Measurements from ENCODE around the gene FAM222A. TPM values are rescaled to one million over a fixed set of nuclear protein-coding genes. Genes with fewer than 3 reads are reported as not detected.
A peak's percentile ranks its signal among the peaks of the same experiment; 100 is the strongest.

The FAM222A gene
- total RNA-seq, 3 donors from 2014 or later, result 1.7 to 4.4 (median 3.5) TPM

DNA sequence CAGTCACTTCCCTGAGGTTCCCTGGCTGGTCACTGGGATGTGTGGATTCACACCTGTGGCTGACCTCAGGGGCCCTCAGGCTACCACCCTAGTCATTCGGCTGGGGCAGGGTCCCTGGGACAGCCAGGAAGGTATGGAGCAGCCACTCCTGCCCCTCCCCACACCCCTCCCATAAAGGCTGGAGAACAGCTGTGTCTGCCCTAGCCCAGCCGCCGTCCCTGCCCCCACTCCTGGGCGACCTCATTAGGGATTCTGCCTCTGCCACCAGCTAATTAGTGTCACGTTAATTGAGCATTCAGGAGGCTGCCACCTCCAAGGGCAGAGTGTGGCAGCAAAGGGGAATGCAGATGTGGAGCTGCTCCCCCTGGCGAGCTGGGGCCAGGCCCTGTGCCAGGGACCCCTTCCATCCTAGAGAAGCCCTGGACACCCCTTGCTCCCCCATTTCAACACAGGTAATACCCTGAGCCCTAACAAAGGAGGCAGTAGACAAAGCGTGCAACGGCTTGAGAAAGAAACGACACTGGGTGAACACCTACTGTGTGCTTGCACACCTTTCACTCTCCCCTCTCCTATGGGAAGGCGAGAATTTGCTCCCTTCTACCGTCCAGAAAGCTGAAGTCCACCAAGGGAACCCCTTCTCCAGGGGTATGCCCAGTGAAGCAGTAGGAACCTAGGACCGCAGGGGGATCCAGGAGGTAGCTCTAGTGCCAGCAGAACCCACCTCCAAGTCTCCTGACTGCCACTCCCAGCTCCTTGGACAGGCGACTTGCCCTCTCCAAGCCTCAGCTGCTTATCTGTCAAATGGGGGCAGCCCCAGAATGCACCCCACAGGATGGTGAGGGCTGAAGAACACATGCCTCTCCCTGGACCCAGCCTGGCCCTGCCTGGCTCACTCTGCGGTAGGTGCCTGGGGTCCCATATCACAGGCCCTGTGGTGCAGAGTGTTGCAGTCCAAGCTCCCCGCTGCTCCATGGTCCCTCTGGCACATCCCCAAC, 45.1 kb downstream of the FAM222A start:
- TF ChIP-seq, protein P1, sequence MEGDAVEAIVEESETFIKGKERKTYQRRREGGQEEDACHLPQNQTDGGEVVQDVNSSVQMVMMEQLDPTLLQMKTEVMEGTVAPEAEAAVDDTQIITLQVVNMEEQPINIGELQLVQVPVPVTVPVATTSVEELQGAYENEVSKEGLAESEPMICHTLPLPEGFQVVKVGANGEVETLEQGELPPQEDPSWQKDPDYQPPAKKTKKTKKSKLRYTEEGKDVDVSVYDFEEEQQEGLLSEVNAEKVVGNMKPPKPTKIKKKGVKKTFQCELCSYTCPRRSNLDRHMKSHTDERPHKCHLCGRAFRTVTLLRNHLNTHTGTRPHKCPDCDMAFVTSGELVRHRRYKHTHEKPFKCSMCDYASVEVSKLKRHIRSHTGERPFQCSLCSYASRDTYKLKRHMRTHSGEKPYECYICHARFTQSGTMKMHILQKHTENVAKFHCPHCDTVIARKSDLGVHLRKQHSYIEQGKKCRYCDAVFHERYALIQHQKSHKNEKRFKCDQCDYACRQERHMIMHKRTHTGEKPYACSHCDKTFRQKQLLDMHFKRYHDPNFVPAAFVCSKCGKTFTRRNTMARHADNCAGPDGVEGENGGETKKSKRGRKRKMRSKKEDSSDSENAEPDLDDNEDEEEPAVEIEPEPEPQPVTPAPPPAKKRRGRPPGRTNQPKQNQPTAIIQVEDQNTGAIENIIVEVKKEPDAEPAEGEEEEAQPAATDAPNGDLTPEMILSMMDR (IDR thresholded peaks at IDR 0.05), result no peak
- intact Hi-C loops (cut with DNase I, micrococcal nuclease), result no loop called here
- ATAC-seq (no peak), DNase-seq (peak in 1 of 3 donors; percentile 8)
- H3K4me1 ChIP-seq (ENCODE audit: low read depth), result no peaks in the 10 kb centered on the region
- no peak overlapping the region for H3K4me3 ChIP-seq
- no peaks in the 10 kb centered on the region for H3K36me3 ChIP-seq (ENCODE audit: low read depth)
- H3K9me3 ChIP-seq, result peaks cover 11% of the 10 kb centered on the region

DNA sequence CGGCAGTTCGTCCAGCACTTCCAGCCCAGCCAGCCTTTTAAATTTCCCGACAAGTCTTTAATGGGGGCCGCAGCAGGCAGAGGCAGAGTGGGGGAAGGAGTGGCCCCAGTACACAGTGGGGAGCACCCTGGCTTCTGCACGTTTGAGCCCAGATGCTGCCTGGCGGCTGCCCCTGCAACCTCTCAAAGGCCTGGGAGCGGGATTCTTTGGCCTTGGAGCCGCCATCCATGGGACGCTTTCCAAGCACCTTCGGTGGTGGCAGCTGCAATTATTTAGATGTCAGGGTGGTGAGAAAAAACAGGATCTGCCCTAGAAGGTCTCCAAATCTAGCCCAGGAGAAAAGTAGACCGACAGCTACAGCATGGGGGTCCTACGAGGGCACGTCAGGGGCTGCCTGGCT, 46.0 kb downstream of the FAM222A start:
- ATAC-seq (no peak), DNase-seq (peak in 1 of 3 donors; percentile 12)
- Histone ChIP-seq H3K4me3 (no peak overlapping the region), H3K36me3 (ENCODE audit: low read depth) (no peaks in the 10 kb centered on the region), H3K4me1 (ENCODE audit: low read depth) (no peaks in the 10 kb centered on the region), H3K9me3 (peaks cover 11% of the 10 kb centered on the region)
- intact Hi-C loops (cut with DNase I, micrococcal nuclease), result no loop called here
- TF ChIP-seq, protein P1 (IDR thresholded peaks at IDR 0.05), result no peak

DNA sequence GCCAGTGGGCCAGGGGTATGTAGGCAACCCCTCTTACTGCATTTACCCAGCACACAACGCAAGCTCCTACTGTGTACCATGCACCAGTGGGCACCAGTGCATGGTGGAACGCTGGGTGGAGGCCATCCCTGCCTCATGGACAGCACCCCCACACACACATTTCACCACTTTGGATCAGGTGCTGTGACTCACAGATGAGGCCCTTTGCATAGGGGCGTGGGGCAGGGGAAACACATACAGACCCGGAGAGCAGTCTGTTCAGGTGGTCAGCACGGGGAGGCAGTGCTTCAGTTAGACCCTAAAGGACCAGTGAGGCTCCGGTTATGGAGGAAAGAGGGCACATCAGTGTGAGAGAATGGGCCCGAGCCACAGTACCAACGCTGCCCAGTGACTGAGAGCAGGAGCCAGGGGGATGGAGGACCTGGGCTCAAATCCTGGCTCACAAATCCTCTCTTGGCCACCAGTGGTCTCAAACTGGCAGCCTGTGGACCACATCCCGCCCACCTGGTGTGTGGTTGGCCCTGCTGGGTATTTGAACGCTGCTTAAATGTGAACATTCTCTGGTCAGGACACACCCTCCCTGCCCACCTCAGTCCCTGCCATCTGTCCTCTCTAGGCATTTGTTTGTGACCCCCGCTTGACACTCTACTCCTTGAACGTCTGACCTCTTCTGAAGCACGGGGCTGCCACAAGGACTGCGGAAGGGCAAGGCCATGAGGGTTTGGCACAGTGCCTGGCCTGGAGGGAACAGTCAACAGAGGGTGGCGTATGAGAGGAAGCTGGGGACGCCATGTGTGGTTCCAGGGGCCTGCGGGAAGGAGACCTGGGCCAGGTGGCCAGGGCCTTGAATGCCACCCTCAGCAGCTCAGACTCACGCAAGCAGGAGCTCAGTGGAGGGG, 46.7 kb downstream of the FAM222A start:
- intact Hi-C loops (cut with DNase I, micrococcal nuclease), result no loop called here
- H3K4me3 ChIP-seq, result no peak overlapping the region
- peak in 2 of 3 donors; percentile 19 to 45 for DNase-seq
- no peaks in the 10 kb centered on the region for H3K4me1 ChIP-seq (ENCODE audit: low read depth)
- H3K9me3 ChIP-seq, result peaks cover 11% of the 10 kb centered on the region
- H3K36me3 ChIP-seq (ENCODE audit: low read depth), result no peaks in the 10 kb centered on the region
- TF ChIP-seq, protein P1 (IDR thresholded peaks at IDR 0.05), result no peak
- ATAC-seq, result peak; percentile 72

DNA sequence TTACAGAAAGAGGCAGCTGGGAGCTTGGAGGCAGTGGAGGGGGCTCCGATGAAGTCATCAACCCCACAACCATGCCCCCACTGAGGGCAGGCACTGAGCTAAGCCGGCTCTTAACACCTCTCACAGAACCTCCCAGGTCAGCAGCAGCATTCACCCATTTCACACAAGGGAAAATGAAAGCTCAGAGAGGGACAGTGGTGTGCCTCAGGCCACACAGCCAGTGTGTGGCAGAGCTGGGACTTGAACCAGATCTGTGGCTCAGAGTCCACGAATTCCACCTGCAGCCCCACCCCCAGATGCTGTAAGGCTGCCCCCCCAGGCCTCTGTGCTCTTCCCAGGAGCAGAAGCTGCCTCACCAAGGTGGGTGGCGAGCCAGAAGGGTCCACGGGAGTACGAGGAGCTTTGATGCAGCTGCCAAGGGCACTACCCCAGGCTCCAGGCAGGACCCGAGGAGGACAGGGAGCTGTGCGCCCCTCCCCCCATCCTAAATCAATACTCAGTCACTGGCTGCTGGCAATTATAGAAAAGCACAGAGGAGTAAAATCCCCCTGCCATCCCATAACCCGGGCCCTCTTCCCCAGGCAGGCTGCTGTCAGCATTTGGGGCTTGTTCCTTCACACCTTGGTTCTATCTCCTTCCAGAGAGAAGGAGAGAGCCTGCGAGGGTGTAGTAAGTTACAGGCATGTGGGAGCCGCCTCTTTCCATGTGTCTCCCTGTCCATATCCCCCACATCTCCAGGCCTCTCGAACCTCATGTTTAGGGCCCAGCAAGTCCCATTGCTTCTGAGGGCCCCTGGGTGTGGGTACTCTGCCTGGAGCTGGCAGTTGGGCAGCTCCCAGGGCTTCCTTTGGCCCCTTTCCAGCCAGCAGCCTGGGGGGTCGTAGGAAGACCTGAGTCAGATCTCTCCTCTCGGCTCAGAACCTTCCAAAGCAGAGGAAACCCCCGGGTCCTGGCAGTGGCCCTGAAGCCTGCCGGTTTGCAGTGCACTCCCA, 47.6 kb downstream of the FAM222A start:
- ATAC-seq (no peak), DNase-seq (no peak)
- TF ChIP-seq, protein P1 (IDR thresholded peaks at IDR 0.05), result no peak
- Histone ChIP-seq H3K4me3 (no peak overlapping the region), H3K36me3 (ENCODE audit: low read depth) (no peaks in the 10 kb centered on the region), H3K9me3 (peaks cover 6% of the 10 kb centered on the region), H3K4me1 (ENCODE audit: low read depth) (no peaks in the 10 kb centered on the region)
- intact Hi-C loops (cut with DNase I, micrococcal nuclease), result no loop called here

Data from mucosa of descending colon (tissue), 3 donors.